GM12875 (cell line): Measurements from ENCODE around the gene ZC2HC1B.

ENCODE experiments used
- H3K4me3 ChIP-seq: one replicate; pipeline ENCODE4 v1.5.1; 2011; ENCODE audit warnings: low read depth, low read length, control low read depth
- TF ChIP-seq, protein P1 (sequence below): IDR thresholded peaks from 2 replicates; pipeline ENCODE4 v1.5.1; 2011; ENCODE audit warnings: low read depth, mild to moderate bottlenecking, control low read depth, inconsistent platforms, low read length, moderate library complexity, borderline replicate concordance; ENCODE audit not compliant: insufficient read depth

ZC2HC1B gene

DNA sequence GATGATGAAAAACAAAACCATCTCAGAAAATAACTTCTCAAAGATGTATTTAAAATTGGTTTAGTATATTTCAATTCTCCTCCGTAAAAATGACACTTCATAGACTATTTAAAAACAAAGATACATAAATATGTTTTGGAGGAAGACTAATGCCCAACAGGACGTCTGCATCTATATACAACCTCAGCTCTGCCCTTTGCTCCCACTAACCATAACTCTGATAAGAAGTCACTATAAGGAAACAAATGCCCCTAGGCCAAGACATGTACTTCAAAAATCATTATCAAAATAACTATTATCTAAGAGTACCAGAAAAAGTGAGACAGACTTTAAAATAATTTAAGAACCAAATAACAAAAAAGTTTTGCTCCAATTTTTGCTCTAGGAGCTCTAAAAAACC is 120.4 kb downstream of the ZC2HC1B start:
- H3K4me3 ChIP-seq = no peak overlapping the region
- TF ChIP-seq, protein P1, sequence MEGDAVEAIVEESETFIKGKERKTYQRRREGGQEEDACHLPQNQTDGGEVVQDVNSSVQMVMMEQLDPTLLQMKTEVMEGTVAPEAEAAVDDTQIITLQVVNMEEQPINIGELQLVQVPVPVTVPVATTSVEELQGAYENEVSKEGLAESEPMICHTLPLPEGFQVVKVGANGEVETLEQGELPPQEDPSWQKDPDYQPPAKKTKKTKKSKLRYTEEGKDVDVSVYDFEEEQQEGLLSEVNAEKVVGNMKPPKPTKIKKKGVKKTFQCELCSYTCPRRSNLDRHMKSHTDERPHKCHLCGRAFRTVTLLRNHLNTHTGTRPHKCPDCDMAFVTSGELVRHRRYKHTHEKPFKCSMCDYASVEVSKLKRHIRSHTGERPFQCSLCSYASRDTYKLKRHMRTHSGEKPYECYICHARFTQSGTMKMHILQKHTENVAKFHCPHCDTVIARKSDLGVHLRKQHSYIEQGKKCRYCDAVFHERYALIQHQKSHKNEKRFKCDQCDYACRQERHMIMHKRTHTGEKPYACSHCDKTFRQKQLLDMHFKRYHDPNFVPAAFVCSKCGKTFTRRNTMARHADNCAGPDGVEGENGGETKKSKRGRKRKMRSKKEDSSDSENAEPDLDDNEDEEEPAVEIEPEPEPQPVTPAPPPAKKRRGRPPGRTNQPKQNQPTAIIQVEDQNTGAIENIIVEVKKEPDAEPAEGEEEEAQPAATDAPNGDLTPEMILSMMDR = no peak

GRCh38 chr6:143986463-143987065 is 122.3 kb downstream of the ZC2HC1B start:
- TF ChIP-seq, protein P1 = no peak
- H3K4me3 ChIP-seq = no peak overlapping the region
